Measurements from ENCODE around the gene OR52K2. TPM values are rescaled to one million over a fixed set of nuclear protein-coding genes. Genes with fewer than 3 reads are reported as not detected.

Gene OR52K2
- not detected in 2 replicates for total RNA-seq

GRCh38 chr11:4448995-4449394, at the start of gene OR52K2:
OR52K2 (plus strand) TSS chr11:4449295; CDS start chr11:4449340, 45 bp downstream.

GRCh38 chr11:4482445-4482844, 33.4 kb downstream of the OR52K2 start, which contains the start of gene OR52K1:
OR52K1 (plus strand) TSS chr11:4482646; CDS start chr11:4488901, 6,255 bp downstream.

Other genes starting within 250 kb of the OR52K2 start
- not detected in 2 replicates for gene OR52B4, start 80.9 kb upstream of the OR52K2 start, total RNA-seq
- 15.8 and 31.2 TPM in 2 replicates for gene TRIM21, start 55.6 kb upstream of the OR52K2 start, total RNA-seq
- gene OR52K1, start 33.4 kb downstream of the OR52K2 start, total RNA-seq: not detected in 2 replicates
- not detected in 2 replicates for gene OR52M1, start 95.9 kb downstream of the OR52K2 start, total RNA-seq
- not detected in 2 replicates for gene OR52I2, start 132.4 kb downstream of the OR52K2 start, total RNA-seq
- gene OR52I1, start 144.7 kb downstream of the OR52K2 start, total RNA-seq: not detected in 2 replicates
- gene TRIM68, start 158.9 kb downstream of the OR52K2 start, total RNA-seq: 6.3 and 12.3 TPM in 2 replicates
- not detected in 2 replicates for gene OR51D1, start 188.2 kb downstream of the OR52K2 start, total RNA-seq
- not detected in 2 replicates for gene OR51E1, start 194.7 kb downstream of the OR52K2 start, total RNA-seq
- 0.14 and 0.22 TPM in 2 replicates for gene OR51E2, start 248.6 kb downstream of the OR52K2 start, total RNA-seq